HG03354 (cell line): ENCODE data around the gene ARTN.

Experiments used
- ATAC-seq: cut with Tn5 transposase; IDR thresholded peaks from one replicate; pipeline ENCODE4 v1.9.1; 2021; ENCODE audit warnings: mild to moderate bottlenecking; ENCODE audit not compliant: unreplicated experiment, poor library complexity, severe bottlenecking

The ARTN gene

GRCh38 chr1:43946236-43947060 is 12.8 kb downstream of the ARTN start, which contains the start of gene IPO13:
Gene IPO13 (plus strand): TSS chr1:43946950. CDS start chr1:43947601, 651 bp downstream.
- ATAC-seq = peak; percentile 93

- ATAC-seq = peak; percentile 5
Observed at GRCh38 chr1:43947061-43947873, 13.7 kb downstream of the ARTN start.

- ATAC-seq = no peak
Observed at GRCh38 chr1:43947874-43948437, 14.4 kb downstream of the ARTN start.

GRCh38 chr1:43949678-43950077 is 16.1 kb downstream of the ARTN start:
- no peak for ATAC-seq

GRCh38 chr1:43951021-43951985 is 17.7 kb downstream of the ARTN start:
- ATAC-seq = no peak

- no peak for ATAC-seq
Observed at GRCh38 chr1:43952731-43953346, 19.2 kb downstream of the ARTN start.

GRCh38 chr1:43953361-43953760 is 19.8 kb downstream of the ARTN start:
- ATAC-seq = no peak

- ATAC-seq = no peak
Observed at GRCh38 chr1:43954036-43954435, 20.4 kb downstream of the ARTN start.

- no peak for ATAC-seq
Observed at GRCh38 chr1:43956234-43956633, 22.6 kb downstream of the ARTN start.

GRCh38 chr1:43957407-43958040 is 23.9 kb downstream of the ARTN start:
- no peak for ATAC-seq

GRCh38 chr1:43958351-43959255 is 25.0 kb downstream of the ARTN start:
- ATAC-seq = no peak

- ATAC-seq = no peak
Observed at GRCh38 chr1:43960798-43961197, 27.2 kb downstream of the ARTN start.

GRCh38 chr1:43961692-43962091 is 28.1 kb downstream of the ARTN start:
- ATAC-seq = no peak

- no peak for ATAC-seq
Observed at GRCh38 chr1:43962324-43962723, 28.7 kb downstream of the ARTN start.

- ATAC-seq = no peak
Observed at GRCh38 chr1:43963006-43963405, 29.4 kb downstream of the ARTN start.

GRCh38 chr1:43963890-43964289 is 30.3 kb downstream of the ARTN start:
- ATAC-seq = no peak

GRCh38 chr1:43965316-43965715 is 31.7 kb downstream of the ARTN start:
- no peak for ATAC-seq
